Endothelial cell of umbilical vein (primary cell): ENCODE measurements around the gene RASGRP1. TPM values are rescaled to one million over a fixed set of nuclear protein-coding genes. Genes with fewer than 3 reads are reported as not detected.

Experiments
- BruUV-seq: library from RNA; stranded (reverse); fragments of 400-500 nt; replicated peaks from 2 replicates; lab custom pipeline; 2021; lab: Mats Ljungman, UMichigan
- CTCF ChIA-PET: fragments of 300-600, 350-600 bp; sonication (Branson Sonifier 250); formaldehyde crosslinking; loops from one replicate; lab custom pipeline; 2021; ENCODE audit warnings: antibody characterized with exemption, inconsistent platforms; lab: Charles Lee
- POLR2A ChIA-PET: fragments of 300-600, 350-600 bp; sonication (Branson Sonifier 250); formaldehyde crosslinking; loops from one replicate; lab custom pipeline; 2021; ENCODE audit warnings: antibody characterized with exemption, inconsistent platforms; lab: Charles Lee
- DNase-seq: peaks from one replicate; pipeline ENCODE4 v3.0.0-alpha.2; 2011; ENCODE audit warnings: low read depth, low spot score
- FAIRE-seq: peaks from 2 replicates; lab custom pipeline; 2011; peaks lifted over from hg19 to GRCh38; lab: Jason Lieb, UNC
- H2AFZ ChIP-seq: 2 replicates; pipeline ENCODE4 v1.6.0; 2012; ENCODE audit warnings: low read depth, low read length, control low read depth, inconsistent platforms
- H3K27ac ChIP-seq: 2 replicates; pipeline ENCODE4 v1.5.1; 2011; ENCODE audit warnings: low read depth, mild to moderate bottlenecking, control low read depth, low read length, moderate library complexity; ENCODE audit not compliant: insufficient read depth
- H3K27me3 ChIP-seq, 2 experiments: 2 replicates each; pipeline versions ENCODE4 v1.6.0 to v1.6.1; 2011; ENCODE audit warnings: low read length in 2 of 2, mixed read lengths in 1 of 2; ENCODE audit not compliant: control insufficient read depth in 2 of 2, insufficient read depth in 2 of 2
- H3K36me3 ChIP-seq, 2 experiments: 2 replicates in 1 of 2; 3 replicates in 1 of 2; pipeline ENCODE4 v1.5.1; 2011; ENCODE audit warnings: low read length in 2 of 2, mild to moderate bottlenecking in 1 of 2, moderate library complexity in 1 of 2; ENCODE audit not compliant: control insufficient read depth in 2 of 2, insufficient read depth in 2 of 2; ENCODE audit errors: extremely low read depth in 1 of 2
- H3K4me1 ChIP-seq: 3 replicates; pipeline ENCODE4 v1.5.1; 2011; ENCODE audit warnings: mild to moderate bottlenecking, low read length; ENCODE audit not compliant: control insufficient read depth, insufficient read depth; ENCODE audit errors: extremely low read depth
- H3K4me2 ChIP-seq: 2 replicates; pipeline ENCODE4 v1.6.1; 2011; ENCODE audit warnings: low read length, control low read depth, mixed read lengths; ENCODE audit not compliant: insufficient read depth
- H3K4me3 ChIP-seq, 3 experiments: fragments of 200-600 bp in 1 of 3; sonication (generic), shearing (Covaris generic) in 1 of 3; replicated peaks in 1 of 3; 2 replicates each; pipeline ENCODE4 v1.5.1; 2011 to 2016; ENCODE audit warnings: control low read depth in 3 of 3, low read length in 3 of 3, mild to moderate bottlenecking in 2 of 3, inconsistent platforms in 1 of 3, low read depth in 1 of 3, moderate library complexity in 1 of 3; ENCODE audit not compliant: insufficient read depth in 1 of 3
- H3K79me2 ChIP-seq: 2 replicates; pipeline ENCODE4 v1.6.0; 2012; ENCODE audit warnings: low read length, inconsistent platforms; ENCODE audit not compliant: control insufficient read depth, insufficient read depth
- H3K9ac ChIP-seq: replicated peaks from 2 replicates; pipeline ENCODE3; 2011; ENCODE audit warnings: low read length, control low read depth; ENCODE audit not compliant: insufficient read depth; ENCODE audit errors: extremely low read depth
- H3K9me1 ChIP-seq: replicated peaks from 3 replicates; pipeline ENCODE4 v1.6.0; 2011; ENCODE audit warnings: mild to moderate bottlenecking, low read length; ENCODE audit not compliant: control insufficient read depth, insufficient read depth; ENCODE audit errors: extremely low read depth
- H3K9me3 ChIP-seq: replicated peaks from 2 replicates; pipeline ENCODE4 v1.5.1; 2012; ENCODE audit warnings: low read length, inconsistent platforms; ENCODE audit not compliant: control insufficient read depth, insufficient read depth
- H4K20me1 ChIP-seq: replicated peaks from 2 replicates; pipeline ENCODE3; 2011; ENCODE audit warnings: mild to moderate bottlenecking, low read length; ENCODE audit not compliant: control insufficient read depth, insufficient read depth; ENCODE audit errors: extremely low read depth
- CTCF ChIP-seq, 2 donors: IDR thresholded peaks; 1 replicate in 1 of 2; 2 replicates in 1 of 2; pipeline ENCODE4 v1.5.1; 2011; ENCODE audit warnings: low read length in 2 of 2, mild to moderate bottlenecking in 2 of 2, moderate library complexity in 2 of 2, control low read depth in 1 of 2, inconsistent platforms in 1 of 2, low read depth in 1 of 2; ENCODE audit not compliant: insufficient read depth in 1 of 2; ENCODE audit errors: extremely low read depth in 1 of 2
- EZH2 ChIP-seq: IDR thresholded peaks from 2 replicates; pipeline ENCODE4 v1.6.1; 2012; ENCODE audit warnings: borderline replicate concordance, low read depth, mild to moderate bottlenecking, moderate library complexity, low read length, inconsistent platforms; ENCODE audit not compliant: severe bottlenecking
- FOS ChIP-seq: IDR thresholded peaks from 2 replicates; pipeline ENCODE4 v1.6.1; 2011; ENCODE audit warnings: mild to moderate bottlenecking, low read length, moderate library complexity, borderline replicate concordance; ENCODE audit not compliant: insufficient read depth
- GATA2 ChIP-seq: IDR thresholded peaks from 2 replicates; pipeline ENCODE4 v1.7.0; 2011; ENCODE audit warnings: low read depth, mild to moderate bottlenecking, moderate library complexity, mixed read lengths, low read length; ENCODE audit not compliant: insufficient read length, insufficient read depth
- JUN ChIP-seq: IDR thresholded peaks from 2 replicates; pipeline ENCODE4 v1.6.1; 2011; ENCODE audit warnings: borderline replicate concordance, low read depth; ENCODE audit not compliant: insufficient read length, insufficient read depth
- MAX ChIP-seq: IDR thresholded peaks from 2 replicates; pipeline ENCODE4 v1.6.1; 2011; ENCODE audit not compliant: insufficient read depth, insufficient read length
- MYC ChIP-seq: IDR thresholded peaks from one replicate; pipeline ENCODE4 v1.6.1; 2011; ENCODE audit warnings: mild to moderate bottlenecking, low read depth, low read length
- POLR2A ChIP-seq: IDR thresholded peaks from 2 replicates; pipeline ENCODE4 v1.6.1; 2012; ENCODE audit warnings: low read depth, mild to moderate bottlenecking, control low read depth, low read length
- POLR2AphosphoS5 ChIP-seq: IDR thresholded peaks from 2 replicates; pipeline ENCODE4 v1.6.1; 2012; ENCODE audit warnings: low read depth, mild to moderate bottlenecking, control low read depth, low read length, moderate library complexity; ENCODE audit not compliant: insufficient read depth
- dilution Hi-C: fragments of 300-500 bp; cut with MboI; formaldehyde crosslinking; loops from one replicate; pipeline ENCODE4 v1.15.0; 2019; ENCODE audit warnings: low sequenced_read_pairs; ENCODE audit not compliant: extremely low pct_ligation_motif_present
- intact Hi-C: fragments of 100-400 bp; cut with micrococcal nuclease; formaldehyde crosslinking; loops from one replicate; pipeline ENCODE4 v1.10.0; 2022
- polyA plus RNA-seq, 4 experiments: library from polyadenylated mRNA; depleted of rRNA in 3 of 4; stranded (reverse) in 3 of 4; unstranded in 1 of 4; fragments of >200 nt; gene quantifications; 2 replicates each; pipeline versions ENCODE4 v1.2.1 to v1.2.3, GENCODE V29; 2011 to 2012; ENCODE audit warnings: missing spikeins in 1 of 4
- total RNA-seq: library from RNA; stranded (reverse); gene quantifications from 2 replicates; pipeline ENCODE4 v1.2.3, GENCODE V29; 2021

Gene RASGRP1
- total and polyA plus RNA-seq, 2 donors (not counting 3 experiments of a cell fraction or from before 2014, with no cell fraction given) = 0.15 to 0.38 TPM

- Histone ChIP-seq H3K27me3 (peaks cover 0 to 4% of the 10 kb centered on the region in 2 experiments), H3K27ac (no peak overlapping the region), H3K79me2 (no peaks in the 10 kb centered on the region), H3K4me3 (no peak overlapping the region), H4K20me1 (no peaks in the 10 kb centered on the region), H2AFZ (no peak overlapping the region), H3K4me1 (no peaks in the 10 kb centered on the region), H3K9me1 (no peaks in the 10 kb centered on the region), H3K4me2 (no peak overlapping the region), H3K9ac (no peak overlapping the region), H3K9me3 (no peaks in the 10 kb centered on the region), H3K36me3 (no peaks in the 10 kb centered on the region)
- DNase-seq (no peak), FAIRE-seq (no peak)
- TF ChIP-seq POLR2AphosphoS5 (no peak), EZH2 (no peak), CTCF (IDR thresholded peaks at IDR 0.05; ENCODE audit: extremely low read depth in 1 of 2, insufficient read depth in 1 of 2, low read depth in 1 of 2, low read length in 2 of 2) (no peak), MAX (no peak), POLR2A (no peak), GATA2 (no peak), JUN (no peak), MYC (no peak), FOS (no peak)
- CTCF ChIA-PET = interaction anchor here (0.5 to 4.1 kb wide), 2 partner anchors 57 to 174 kb away, joined by 3 to 19 read pairs; partner anchors contain the start of gene RASGRP1
- no TSS peak for BruUV-seq
- intact Hi-C loops (no loop called here), dilution Hi-C loops (no loop called here)
- POLR2A ChIA-PET = no interaction called here
Observed at GRCh38 chr15:38506997-38507396, 57.6 kb downstream of the RASGRP1 start.
